Astrocyte of the cerebellum (primary cell): ENCODE data around the gene TBX19.
A peak's percentile ranks its signal among the peaks of the same experiment; 100 is the strongest.

Experiments used
- DNase-seq: peaks from one replicate; pipeline ENCODE4 v3.0.0-alpha.2; 2011; ENCODE audit warnings: low read depth
- H3K4me3 ChIP-seq: 2 replicates; pipeline ENCODE4 v1.5.1; 2011; ENCODE audit warnings: mild to moderate bottlenecking, low read depth, low read length, moderate library complexity
- CTCF ChIP-seq: IDR thresholded peaks from 2 replicates; pipeline ENCODE4 v1.5.1; 2012; ENCODE audit warnings: low read length, low read depth, moderate library complexity, mild to moderate bottlenecking; ENCODE audit errors: missing control alignments
- in situ Hi-C: cut with HindIII; loops from 2 replicates; pipeline ENCODE4 v1.10.0; 2017; ENCODE audit warnings: low sequenced_read_pairs

The TBX19 gene

GRCh38 chr1:168335500-168335899, 54.8 kb downstream of the TBX19 start:
- H3K4me3 ChIP-seq: no peak overlapping the region
- DNase-seq: no peak
- no peak for TF ChIP-seq CTCF
- in situ Hi-C loops: no loop called here

GRCh38 chr1:168338589-168339503, 58.2 kb downstream of the TBX19 start:
- in situ Hi-C loops: no loop called here
- no peak for TF ChIP-seq CTCF
- H3K4me3 ChIP-seq: no peak overlapping the region
- no peak for DNase-seq

GRCh38 chr1:168340781-168341482, 60.3 kb downstream of the TBX19 start:
- in situ Hi-C loops: no loop called here
- TF ChIP-seq CTCF: no peak
- DNase-seq: no peak
- no peak overlapping the region for H3K4me3 ChIP-seq

GRCh38 chr1:168341483-168341975, 60.9 kb downstream of the TBX19 start:
- TF ChIP-seq CTCF: no peak
- H3K4me3 ChIP-seq: no peak overlapping the region
- in situ Hi-C loops: no loop called here
- peak; percentile 53 for DNase-seq

GRCh38 chr1:168342572-168343280, 62.0 kb downstream of the TBX19 start:
- in situ Hi-C loops: no loop called here
- peak; percentile 61 for TF ChIP-seq CTCF
- H3K4me3 ChIP-seq: peak overlapping the region; percentile 19
- peak; percentile 81 for DNase-seq

GRCh38 chr1:168343566-168343965, 62.9 kb downstream of the TBX19 start:
- DNase-seq: no peak
- in situ Hi-C loops: no loop called here
- H3K4me3 ChIP-seq: no peak overlapping the region
- TF ChIP-seq CTCF: peak; percentile 28
